Right atrium auricular region (tissue), 2 donors: Measurements from ENCODE around the gene SPEN. TPM values are rescaled to one million over a fixed set of nuclear protein-coding genes. Genes with fewer than 3 reads are reported as not detected.

ENCODE experiments used
- DNase-seq: peaks from one replicate; pipeline ENCODE4 v3.0.0-alpha.2; 2019; ENCODE audit warnings: low spot score
- H3K27ac ChIP-seq, 2 donors: fragments of 200-600 bp; sonication (generic); 1 replicate in 1 of 2; 2 replicates in 1 of 2; pipeline ENCODE4 v1.5.1; 2016 to 2019
- H3K27me3 ChIP-seq, 2 donors: fragments of 200-600 bp; sonication (generic); one replicate each; pipeline versions ENCODE4 v1.5.1 to v1.6.0; 2017 to 2019
- H3K36me3 ChIP-seq: fragments of 200-600 bp; sonication (generic); one replicate; pipeline ENCODE4 v1.5.1; 2016
- H3K4me1 ChIP-seq, 2 donors: fragments of 200-600 bp; sonication (generic); one replicate each; pipeline versions ENCODE4 v1.5.1 to v1.6.0; 2017 to 2019
- H3K4me3 ChIP-seq, 2 donors: fragments of 200-600 bp; sonication (generic); 1 replicate in 1 of 2; 2 replicates in 1 of 2; pipeline ENCODE4 v1.5.1; 2017 to 2019; ENCODE audit warnings: mild to moderate bottlenecking in 1 of 2, moderate library complexity in 1 of 2
- H3K9me3 ChIP-seq, 2 donors: fragments of 200-600 bp; sonication (generic); one replicate each; pipeline ENCODE4 v1.5.1; 2019
- total RNA-seq, 2 donors: library from RNA; depleted of rRNA; stranded (reverse); fragments of >200 nt; gene quantifications; one replicate each; pipeline ENCODE4 v1.1.0, GENCODE V29; 2016
- TF ChIP-seq, protein P1 (sequence below), 2 donors: fragments of 200-600 bp; sonication (generic); IDR thresholded peaks; one replicate each; pipeline ENCODE4 v1.5.1; 2019; ENCODE audit warnings: antibody characterized with exemption in 2 of 2

Gene SPEN
- total RNA-seq, 2 donors from 2014 or later = 25.0 to 32.9 TPM

DNA sequence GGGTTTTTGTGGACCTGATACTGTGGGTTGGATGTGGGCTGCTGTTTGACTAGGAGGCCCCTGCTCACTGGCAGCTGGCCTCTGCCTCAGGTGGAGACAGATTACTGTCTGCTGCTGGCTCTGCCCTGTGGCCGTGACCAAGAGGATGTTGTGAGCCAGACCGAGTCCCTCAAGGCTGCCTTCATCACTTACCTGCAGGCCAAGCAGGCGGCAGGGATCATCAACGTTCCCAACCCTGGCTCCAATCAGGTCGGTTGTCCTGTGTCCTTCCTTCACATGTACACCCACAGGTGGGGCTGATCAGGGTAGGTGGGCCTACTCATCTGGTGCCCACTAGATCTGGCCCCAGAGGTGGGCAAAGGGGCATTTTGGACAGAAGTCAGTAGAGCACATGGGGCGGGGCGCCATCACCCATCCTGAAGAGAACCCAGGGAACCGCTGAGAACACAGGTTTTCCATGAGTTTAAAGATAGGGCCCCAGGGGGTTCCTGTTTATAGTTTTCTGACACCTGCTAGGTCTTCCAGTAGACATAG lies 91.2 kb downstream of the SPEN start:
- DNase-seq = no peak
- Histone ChIP-seq H3K9me3 (no peaks in the 10 kb centered on the region), H3K27ac (peak overlapping the region; percentile 22 to 26), H3K4me1 (peaks cover 0 to 13% of the 10 kb centered on the region in 2 donors), H3K36me3 (peaks cover 95% of the 10 kb centered on the region), H3K27me3 (no peaks in the 10 kb centered on the region), H3K4me3 (no peak overlapping the region)
- TF ChIP-seq, protein P1, sequence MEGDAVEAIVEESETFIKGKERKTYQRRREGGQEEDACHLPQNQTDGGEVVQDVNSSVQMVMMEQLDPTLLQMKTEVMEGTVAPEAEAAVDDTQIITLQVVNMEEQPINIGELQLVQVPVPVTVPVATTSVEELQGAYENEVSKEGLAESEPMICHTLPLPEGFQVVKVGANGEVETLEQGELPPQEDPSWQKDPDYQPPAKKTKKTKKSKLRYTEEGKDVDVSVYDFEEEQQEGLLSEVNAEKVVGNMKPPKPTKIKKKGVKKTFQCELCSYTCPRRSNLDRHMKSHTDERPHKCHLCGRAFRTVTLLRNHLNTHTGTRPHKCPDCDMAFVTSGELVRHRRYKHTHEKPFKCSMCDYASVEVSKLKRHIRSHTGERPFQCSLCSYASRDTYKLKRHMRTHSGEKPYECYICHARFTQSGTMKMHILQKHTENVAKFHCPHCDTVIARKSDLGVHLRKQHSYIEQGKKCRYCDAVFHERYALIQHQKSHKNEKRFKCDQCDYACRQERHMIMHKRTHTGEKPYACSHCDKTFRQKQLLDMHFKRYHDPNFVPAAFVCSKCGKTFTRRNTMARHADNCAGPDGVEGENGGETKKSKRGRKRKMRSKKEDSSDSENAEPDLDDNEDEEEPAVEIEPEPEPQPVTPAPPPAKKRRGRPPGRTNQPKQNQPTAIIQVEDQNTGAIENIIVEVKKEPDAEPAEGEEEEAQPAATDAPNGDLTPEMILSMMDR (IDR thresholded peaks at IDR 0.05) = no peak

DNA sequence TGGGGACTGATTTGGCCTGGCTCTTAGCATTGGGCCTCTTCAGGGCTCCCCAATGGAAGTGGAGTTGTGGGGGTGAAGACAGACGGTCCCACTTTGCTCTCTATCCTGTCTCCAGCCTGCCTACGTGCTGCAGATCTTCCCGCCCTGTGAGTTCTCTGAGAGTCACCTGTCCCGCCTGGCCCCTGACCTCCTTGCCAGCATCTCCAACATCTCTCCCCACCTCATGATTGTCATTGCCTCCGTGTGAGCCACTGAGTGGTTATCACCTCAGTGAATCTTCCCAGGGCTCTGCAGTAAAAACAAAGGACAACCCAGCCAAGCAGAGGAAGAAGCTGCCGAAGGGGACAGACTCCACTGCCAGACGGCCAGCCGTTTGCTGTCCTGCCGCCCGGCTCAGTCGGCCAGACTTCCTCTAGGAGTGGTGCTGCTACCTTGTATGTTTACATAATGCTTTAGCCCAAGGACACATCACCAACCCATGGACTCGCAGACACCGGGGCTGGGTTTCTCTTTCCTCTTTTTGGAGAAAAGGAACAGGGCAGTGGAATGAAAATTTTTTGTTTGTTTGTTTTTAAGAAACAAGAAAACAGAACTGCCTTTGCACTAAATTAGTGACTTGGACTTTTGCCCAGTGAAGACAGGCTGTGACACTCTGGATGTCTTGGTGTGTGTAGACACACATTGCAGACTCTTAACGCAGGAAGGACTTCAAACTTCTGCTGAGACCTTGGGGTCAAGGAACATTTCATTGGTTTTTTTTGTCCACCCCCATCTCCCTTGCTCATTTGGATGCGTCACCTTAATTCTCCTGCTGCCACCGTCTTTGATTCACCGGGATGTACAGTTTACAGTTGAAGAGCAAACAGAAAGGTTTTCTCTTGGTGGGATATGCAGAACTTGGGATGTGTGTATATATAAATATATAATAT lies 91.9 kb downstream of the SPEN start:
- TF ChIP-seq, protein P1 (IDR thresholded peaks at IDR 0.05) = no peak
- H3K36me3 ChIP-seq = peaks cover 95% of the 10 kb centered on the region
- no peaks in the 10 kb centered on the region for H3K27me3 ChIP-seq
- peak overlapping the region; percentile 22 to 26 for H3K27ac ChIP-seq
- no peak overlapping the region for H3K4me3 ChIP-seq
- H3K4me1 ChIP-seq = peaks cover 0 to 13% of the 10 kb centered on the region in 2 donors
- peak; percentile 49 for DNase-seq
- H3K9me3 ChIP-seq = no peaks in the 10 kb centered on the region

DNA sequence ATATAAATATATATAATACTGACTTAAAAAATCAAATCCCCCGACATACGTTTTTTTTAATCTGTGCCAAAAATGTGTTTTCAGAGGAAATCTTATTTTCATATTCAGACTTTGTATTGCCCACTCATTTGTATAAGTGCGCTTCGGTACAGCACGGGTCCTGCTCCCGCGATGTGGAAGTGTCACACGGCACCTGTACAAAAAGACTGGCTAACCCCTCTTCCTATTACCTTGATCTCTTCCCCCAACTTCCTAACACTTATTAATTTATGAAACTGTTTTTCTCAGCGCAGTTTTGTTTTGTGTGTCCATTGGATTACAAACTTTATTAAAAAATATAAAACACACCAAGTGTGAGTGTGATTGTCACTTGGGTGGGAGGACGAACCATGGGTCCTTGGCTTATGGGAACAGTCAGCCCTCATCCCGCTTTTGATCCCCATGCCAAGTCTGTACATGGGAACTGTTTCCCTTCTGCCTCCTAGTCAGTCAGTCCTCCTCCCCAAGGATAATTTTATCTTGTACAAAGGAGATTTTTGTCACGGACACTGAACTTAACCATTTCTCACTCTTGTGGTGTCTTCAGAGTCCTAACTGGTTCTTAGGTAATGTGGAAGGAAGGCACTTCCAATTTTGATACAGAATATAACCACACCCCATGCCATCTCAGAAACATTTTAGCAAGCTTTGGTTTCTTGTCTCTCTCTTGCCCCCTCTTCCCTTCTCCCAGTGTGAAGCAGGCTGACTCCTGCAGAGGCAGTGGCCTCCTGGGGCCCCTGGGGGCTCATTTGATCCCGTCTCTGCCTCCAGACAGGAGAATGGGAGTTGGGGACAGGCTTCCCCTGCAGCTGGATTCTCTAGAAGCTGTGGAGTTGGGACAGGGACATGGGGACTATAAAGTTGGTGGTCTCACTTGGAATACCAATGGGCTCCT lies 92.9 kb downstream of the SPEN start:
- peaks cover 93% of the 10 kb centered on the region for H3K36me3 ChIP-seq
- no peaks in the 10 kb centered on the region for H3K9me3 ChIP-seq
- H3K27ac ChIP-seq = no peak overlapping the region
- H3K4me3 ChIP-seq = no peak overlapping the region
- no peaks in the 10 kb centered on the region for H3K27me3 ChIP-seq
- peaks cover 0 to 13% of the 10 kb centered on the region in 2 donors for H3K4me1 ChIP-seq
- peak; percentile 32 for DNase-seq
- TF ChIP-seq, protein P1 (IDR thresholded peaks at IDR 0.05) = no peak

DNA sequence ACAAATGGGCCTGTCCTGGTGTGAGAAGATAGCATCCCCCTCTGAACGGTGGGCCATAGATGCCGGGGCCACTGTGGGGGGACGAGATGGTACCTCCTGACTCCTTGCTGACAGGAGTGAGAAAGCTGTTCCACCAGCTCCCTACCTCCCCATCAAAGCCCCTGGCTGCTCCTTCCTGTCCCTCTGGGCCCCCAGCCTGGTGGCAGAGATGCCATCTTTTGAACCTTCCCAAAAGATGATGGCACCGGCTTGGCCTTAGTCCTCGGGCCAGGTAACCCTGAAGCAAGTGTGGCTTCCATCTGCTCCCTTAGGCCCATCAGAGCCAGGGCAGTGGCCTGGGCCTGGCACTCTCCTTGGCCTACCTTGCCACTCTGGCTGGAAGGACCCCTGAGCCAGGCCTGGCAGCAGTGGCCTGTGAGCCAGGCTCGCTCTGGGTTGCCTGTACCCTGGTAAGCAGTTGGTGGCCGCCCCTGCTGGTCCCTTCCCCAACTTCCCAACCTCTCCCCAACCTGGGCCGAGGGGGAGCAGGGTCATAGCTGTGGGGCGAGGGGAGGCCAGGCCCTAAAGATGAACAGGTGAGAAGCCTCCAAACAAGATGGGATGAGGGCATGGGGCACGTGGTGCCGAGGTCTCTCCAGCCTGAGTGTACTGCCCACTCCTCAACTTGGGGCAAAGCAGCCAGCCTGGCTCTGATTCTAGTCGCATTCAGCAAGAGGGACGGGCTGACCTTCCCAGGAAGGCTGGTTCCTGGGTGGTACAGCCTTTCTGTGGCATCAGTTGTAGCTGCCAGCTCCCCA lies 93.7 kb downstream of the SPEN start:
- H3K9me3 ChIP-seq = no peaks in the 10 kb centered on the region
- TF ChIP-seq, protein P1 (IDR thresholded peaks at IDR 0.05) = no peak
- H3K4me1 ChIP-seq = peaks cover 0 to 13% of the 10 kb centered on the region in 2 donors
- H3K27ac ChIP-seq = no peak overlapping the region
- DNase-seq = peak; percentile 54
- H3K36me3 ChIP-seq = peaks cover 93% of the 10 kb centered on the region
- H3K27me3 ChIP-seq = no peaks in the 10 kb centered on the region
- H3K4me3 ChIP-seq = no peak overlapping the region
